NB4 (cell line): ENCODE data around the gene C1orf52.

Experiments
- DNase-seq: peaks from one replicate; pipeline ENCODE4 v3.0.0; 2010; ENCODE audit warnings: low read depth
- H3K4me3 ChIP-seq: one replicate; pipeline ENCODE4 v1.5.1; 2011; ENCODE audit warnings: mild to moderate bottlenecking, low read depth, low read length, moderate library complexity
- MYC ChIP-seq: IDR thresholded peaks from 2 replicates; pipeline ENCODE4 v1.6.1; 2011; ENCODE audit warnings: low read depth, low read length
- POLR2A ChIP-seq: IDR thresholded peaks from 2 replicates; pipeline ENCODE4 v1.6.1; 2011; ENCODE audit warnings: mild to moderate bottlenecking; ENCODE audit not compliant: insufficient read length; ENCODE audit errors: extremely low read depth
- TF ChIP-seq, protein P1 (sequence below): IDR thresholded peaks from 2 replicates; pipeline ENCODE4 v1.6.1; 2011; ENCODE audit warnings: low read depth, low read length
- TF ChIP-seq, protein P2 (sequence below): IDR thresholded peaks from one replicate; pipeline ENCODE4 v1.5.1; 2012; ENCODE audit warnings: low read depth, low read length

Gene C1orf52

DNA sequence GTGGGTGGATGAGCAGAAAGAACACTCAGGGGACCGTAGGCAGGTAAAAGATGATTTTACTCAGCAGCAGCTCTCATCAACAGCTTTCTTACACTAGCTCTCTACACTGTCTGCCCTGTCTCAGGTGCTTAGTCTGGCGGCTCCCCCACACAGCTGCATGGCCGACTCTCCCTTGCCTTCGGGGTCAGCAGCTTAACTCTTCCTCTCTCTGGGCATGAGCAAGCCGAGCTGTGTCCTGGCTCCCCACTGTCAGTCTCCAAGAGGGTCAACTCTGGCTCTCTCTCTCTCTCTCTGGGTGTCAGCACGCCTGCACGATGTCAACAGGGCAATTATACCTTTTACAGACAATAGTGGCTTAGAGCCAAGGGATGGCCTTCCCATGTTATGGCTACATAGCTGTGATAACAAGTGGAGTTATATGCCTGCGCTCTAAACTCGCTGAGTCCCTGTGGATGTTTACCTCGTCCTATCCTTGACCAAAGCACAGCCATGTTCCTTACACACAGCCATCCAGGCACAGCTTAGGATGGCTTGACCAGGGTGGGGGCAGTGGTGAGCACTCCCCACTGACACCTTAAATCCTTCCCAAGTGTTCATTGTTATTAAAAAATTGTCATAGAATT, 20.1 kb upstream of the C1orf52 start:
- DNase-seq: no peak
- no peak for TF ChIP-seq POLR2A
- no peak for TF ChIP-seq MYC
- TF ChIP-seq, protein P1, sequence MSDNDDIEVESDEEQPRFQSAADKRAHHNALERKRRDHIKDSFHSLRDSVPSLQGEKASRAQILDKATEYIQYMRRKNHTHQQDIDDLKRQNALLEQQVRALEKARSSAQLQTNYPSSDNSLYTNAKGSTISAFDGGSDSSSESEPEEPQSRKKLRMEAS: no peak
- TF ChIP-seq, protein P2, sequence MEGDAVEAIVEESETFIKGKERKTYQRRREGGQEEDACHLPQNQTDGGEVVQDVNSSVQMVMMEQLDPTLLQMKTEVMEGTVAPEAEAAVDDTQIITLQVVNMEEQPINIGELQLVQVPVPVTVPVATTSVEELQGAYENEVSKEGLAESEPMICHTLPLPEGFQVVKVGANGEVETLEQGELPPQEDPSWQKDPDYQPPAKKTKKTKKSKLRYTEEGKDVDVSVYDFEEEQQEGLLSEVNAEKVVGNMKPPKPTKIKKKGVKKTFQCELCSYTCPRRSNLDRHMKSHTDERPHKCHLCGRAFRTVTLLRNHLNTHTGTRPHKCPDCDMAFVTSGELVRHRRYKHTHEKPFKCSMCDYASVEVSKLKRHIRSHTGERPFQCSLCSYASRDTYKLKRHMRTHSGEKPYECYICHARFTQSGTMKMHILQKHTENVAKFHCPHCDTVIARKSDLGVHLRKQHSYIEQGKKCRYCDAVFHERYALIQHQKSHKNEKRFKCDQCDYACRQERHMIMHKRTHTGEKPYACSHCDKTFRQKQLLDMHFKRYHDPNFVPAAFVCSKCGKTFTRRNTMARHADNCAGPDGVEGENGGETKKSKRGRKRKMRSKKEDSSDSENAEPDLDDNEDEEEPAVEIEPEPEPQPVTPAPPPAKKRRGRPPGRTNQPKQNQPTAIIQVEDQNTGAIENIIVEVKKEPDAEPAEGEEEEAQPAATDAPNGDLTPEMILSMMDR: no peak
- H3K4me3 ChIP-seq: no peak overlapping the region

DNA sequence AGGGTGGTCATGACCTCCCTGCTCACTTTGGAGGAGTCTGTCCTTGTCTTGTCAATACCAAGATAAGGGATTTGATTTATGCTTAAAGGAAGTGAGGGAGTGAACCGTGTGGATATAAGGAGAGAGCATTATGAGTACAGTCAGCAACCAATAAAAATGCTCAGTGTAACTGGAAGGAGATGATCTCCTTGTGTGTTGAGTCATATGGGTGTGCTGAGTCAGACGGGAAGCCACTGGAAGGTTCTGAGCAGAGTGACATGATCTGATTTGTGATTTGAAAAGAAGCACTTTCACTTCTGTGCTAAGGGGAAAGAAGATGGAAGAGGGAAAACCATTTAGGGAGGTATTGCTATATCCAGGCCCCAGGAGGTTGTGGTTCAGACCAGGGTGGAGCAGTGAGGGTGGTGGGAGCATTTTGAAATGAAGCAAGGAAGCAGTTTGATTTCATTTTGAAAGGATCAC, 19.4 kb upstream of the C1orf52 start:
- TF ChIP-seq, protein P1: no peak
- TF ChIP-seq, protein P2: no peak
- TF ChIP-seq MYC: no peak
- TF ChIP-seq POLR2A: no peak
- peak; percentile 46 for DNase-seq
- no peak overlapping the region for H3K4me3 ChIP-seq

DNA sequence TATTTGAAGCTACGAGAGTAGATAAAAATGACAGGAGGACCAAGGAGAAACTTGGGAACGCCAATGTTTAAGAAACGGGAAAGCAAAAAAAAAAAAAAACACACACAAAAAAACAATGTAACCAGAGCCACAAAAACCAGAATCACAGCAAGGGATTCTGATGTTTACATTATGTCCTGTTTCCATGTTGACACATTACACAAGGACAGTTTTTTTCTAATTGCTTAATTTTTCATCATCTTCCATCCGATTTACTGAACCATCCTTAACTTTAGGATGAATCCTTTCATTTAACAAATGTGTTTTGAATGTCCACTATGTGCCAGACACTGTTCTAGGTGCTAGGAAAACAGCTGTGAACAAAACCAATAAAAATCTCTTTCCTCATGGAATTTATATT, 18.3 kb upstream of the C1orf52 start:
- no peak overlapping the region for H3K4me3 ChIP-seq
- no peak for DNase-seq
- TF ChIP-seq POLR2A: no peak
- TF ChIP-seq MYC: no peak
- TF ChIP-seq, protein P1: no peak
- TF ChIP-seq, protein P2: no peak

DNA sequence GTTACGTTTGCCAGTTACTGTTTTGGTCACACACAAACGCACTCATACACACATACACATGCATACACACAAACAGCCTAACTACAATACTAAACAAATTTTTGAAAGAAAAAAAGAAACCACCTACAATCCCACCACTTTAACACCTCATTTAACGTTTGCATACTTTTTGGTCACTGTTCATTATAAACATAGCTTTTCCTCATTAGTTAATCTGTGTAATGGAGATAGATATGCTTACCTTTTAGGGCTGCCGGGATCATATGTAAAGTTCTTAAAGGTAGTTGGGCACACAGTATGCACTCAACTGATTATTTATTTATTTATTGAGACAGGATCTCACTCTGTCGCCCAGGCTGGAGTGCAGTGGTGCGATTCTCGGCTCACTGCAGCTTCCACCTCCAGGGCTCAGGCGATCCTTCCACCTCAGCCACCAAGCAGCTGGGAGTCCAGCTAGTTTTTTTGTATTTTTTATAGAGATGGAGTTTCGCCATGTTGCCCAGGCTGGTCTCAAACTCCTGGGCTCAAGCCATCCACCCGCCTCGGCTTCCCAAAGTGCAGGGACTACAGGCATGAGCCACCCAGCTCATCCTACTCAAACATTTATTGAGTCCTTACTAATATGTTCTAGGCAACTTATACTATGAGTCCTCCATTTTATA, 17.6 kb upstream of the C1orf52 start:
- DNase-seq: no peak
- peak overlapping the region; percentile 66 for H3K4me3 ChIP-seq
- TF ChIP-seq POLR2A: peak; percentile 21
- TF ChIP-seq, protein P2: no peak
- TF ChIP-seq MYC: no peak
- TF ChIP-seq, protein P1: no peak

DNA sequence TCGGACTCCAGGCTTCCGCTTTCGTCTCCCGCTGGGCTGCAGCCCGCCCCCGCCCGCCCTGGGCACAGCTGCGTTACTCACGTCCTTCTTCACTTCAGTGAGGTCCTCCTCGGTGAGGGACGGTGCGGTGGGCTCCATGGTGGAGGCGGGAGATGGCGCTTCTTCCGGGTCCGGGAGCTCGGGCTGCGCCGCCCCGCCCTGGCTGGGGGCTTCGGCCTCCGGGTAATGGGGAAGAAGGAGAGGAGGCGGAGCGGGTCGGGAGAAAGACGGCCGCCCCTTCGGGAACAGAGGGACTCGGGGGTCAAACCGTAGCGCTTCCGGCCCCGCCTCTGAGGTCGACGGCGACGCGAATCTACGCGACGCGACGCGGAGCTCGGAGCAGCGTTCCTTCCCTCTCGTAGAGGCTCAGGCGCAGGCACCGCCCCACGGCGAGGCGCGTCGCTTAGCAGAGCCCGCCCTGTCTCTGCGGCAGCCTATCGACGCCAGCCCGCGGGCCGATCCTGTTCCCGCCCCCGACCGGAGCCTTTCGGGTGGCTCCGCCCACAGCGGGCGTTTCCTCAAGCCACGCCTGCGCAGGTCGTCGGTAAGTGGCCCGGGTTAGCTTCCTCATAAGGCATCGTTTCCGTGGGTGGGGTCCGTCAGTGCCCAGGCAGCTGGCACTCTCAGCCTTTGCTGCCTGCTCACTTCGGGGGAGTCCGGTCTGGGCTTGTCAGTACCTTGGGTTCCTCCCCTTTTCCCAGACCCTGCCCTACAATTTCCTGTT, 16.9 kb upstream of the C1orf52 start, which contains the start of gene BCL10:
TSS of gene BCL10 (minus strand) at position 418 of the 763 bp plus-strand sequence. CDS start at position 138, 280 bp downstream.
- peak within 1 kb of the TSS; percentile 99 for H3K4me3 ChIP-seq
- no peak for TF ChIP-seq MYC
- TF ChIP-seq, protein P2: no peak
- TF ChIP-seq, protein P1: peak; percentile 44; the same call in 1 of the 2 replicates
- peak; percentile 69 for TF ChIP-seq POLR2A
- peak; percentile 98 for DNase-seq
